HG02870 (cell line): Measurements from ENCODE around the gene SRPK2.
A peak's percentile ranks its signal among the peaks of the same experiment; 100 is the strongest.
"Not testable (repeated sequence)": the region's sequence is repeated elsewhere in the genome, so short reads cannot be mapped to it uniquely, and the experiment has no call there.

Source experiments
- ATAC-seq: cut with Tn5 transposase; IDR thresholded peaks from one replicate; pipeline ENCODE4 v1.9.1; 2021; ENCODE audit warnings: mild to moderate bottlenecking, moderate library complexity; ENCODE audit not compliant: unreplicated experiment

SRPK2 gene

GRCh38 chr7:105268511-105269392 lies 120.0 kb downstream of the SRPK2 start:
- ATAC-seq = peak; percentile 51

- ATAC-seq = no peak
These were observed 120.7 kb downstream of the SRPK2 start for GRCh38 chr7:105268056-105268455.

- ATAC-seq = no peak
These were observed 121.5 kb downstream of the SRPK2 start for GRCh38 chr7:105267244-105267643.

- ATAC-seq = no peak
These were observed 124.0 kb downstream of the SRPK2 start for GRCh38 chr7:105264707-105265106.

- no peak for ATAC-seq
These were observed 127.0 kb downstream of the SRPK2 start for GRCh38 chr7:105261689-105262088.

- not testable (repeated sequence) for ATAC-seq
These were observed 128.4 kb downstream of the SRPK2 start for GRCh38 chr7:105260201-105260871.

GRCh38 chr7:105258919-105259318 lies 129.8 kb downstream of the SRPK2 start:
- ATAC-seq = not testable (repeated sequence)

GRCh38 chr7:105257338-105257737 lies 131.4 kb downstream of the SRPK2 start:
- ATAC-seq = no peak

GRCh38 chr7:105256761-105257231 lies 131.9 kb downstream of the SRPK2 start:
- no peak for ATAC-seq

- ATAC-seq = no peak
These were observed 138.0 kb downstream of the SRPK2 start for GRCh38 chr7:105250706-105251105.

- no peak for ATAC-seq
These were observed 138.5 kb downstream of the SRPK2 start for GRCh38 chr7:105250239-105250638.

GRCh38 chr7:105249216-105249615 lies 139.5 kb downstream of the SRPK2 start:
- no peak for ATAC-seq

- ATAC-seq = no peak
These were observed 142.0 kb downstream of the SRPK2 start for GRCh38 chr7:105246679-105247078.

GRCh38 chr7:105246256-105246655 lies 142.5 kb downstream of the SRPK2 start:
- ATAC-seq = no peak

- no peak for ATAC-seq
These were observed 143.2 kb downstream of the SRPK2 start for GRCh38 chr7:105245398-105246114.

GRCh38 chr7:105244594-105244993 lies 144.1 kb downstream of the SRPK2 start:
- ATAC-seq = no peak

GRCh38 chr7:105241198-105241597 lies 147.5 kb downstream of the SRPK2 start:
- ATAC-seq = no peak

GRCh38 chr7:105238198-105238765 lies 150.4 kb downstream of the SRPK2 start:
- no peak for ATAC-seq

GRCh38 chr7:105234886-105235285 lies 153.8 kb downstream of the SRPK2 start:
- no peak for ATAC-seq

- ATAC-seq = not testable (repeated sequence)
These were observed 155.9 kb downstream of the SRPK2 start for GRCh38 chr7:105232829-105233291.

- ATAC-seq = no peak
These were observed 158.2 kb downstream of the SRPK2 start for GRCh38 chr7:105230486-105230885.
